ENCODE measurements around the gene TP53I11.

- TF ChIP-seq TAF1 (IDR thresholded peaks at IDR 0.05; ENCODE audit: borderline replicate concordance, low read depth, low read length) (no peak), POLR2A (IDR thresholded peaks at IDR 0.05; ENCODE audit: low read depth, low read length) (no peak)
Measured at GRCh38 chr11:44926036-44926435, 24.6 kb downstream of the TP53I11 start.
